ENCODE data around the gene UBE2Z. TPM values are rescaled to one million over a fixed set of nuclear protein-coding genes. Genes with fewer than 3 reads are reported as not detected.

UBE2Z gene
- total and polyA plus RNA-seq, 2 of the 13 experiments (the other 11 are each of a cell fraction or from before 2014, with no cell fraction given), result 63.2 to 122 TPM

DNA sequence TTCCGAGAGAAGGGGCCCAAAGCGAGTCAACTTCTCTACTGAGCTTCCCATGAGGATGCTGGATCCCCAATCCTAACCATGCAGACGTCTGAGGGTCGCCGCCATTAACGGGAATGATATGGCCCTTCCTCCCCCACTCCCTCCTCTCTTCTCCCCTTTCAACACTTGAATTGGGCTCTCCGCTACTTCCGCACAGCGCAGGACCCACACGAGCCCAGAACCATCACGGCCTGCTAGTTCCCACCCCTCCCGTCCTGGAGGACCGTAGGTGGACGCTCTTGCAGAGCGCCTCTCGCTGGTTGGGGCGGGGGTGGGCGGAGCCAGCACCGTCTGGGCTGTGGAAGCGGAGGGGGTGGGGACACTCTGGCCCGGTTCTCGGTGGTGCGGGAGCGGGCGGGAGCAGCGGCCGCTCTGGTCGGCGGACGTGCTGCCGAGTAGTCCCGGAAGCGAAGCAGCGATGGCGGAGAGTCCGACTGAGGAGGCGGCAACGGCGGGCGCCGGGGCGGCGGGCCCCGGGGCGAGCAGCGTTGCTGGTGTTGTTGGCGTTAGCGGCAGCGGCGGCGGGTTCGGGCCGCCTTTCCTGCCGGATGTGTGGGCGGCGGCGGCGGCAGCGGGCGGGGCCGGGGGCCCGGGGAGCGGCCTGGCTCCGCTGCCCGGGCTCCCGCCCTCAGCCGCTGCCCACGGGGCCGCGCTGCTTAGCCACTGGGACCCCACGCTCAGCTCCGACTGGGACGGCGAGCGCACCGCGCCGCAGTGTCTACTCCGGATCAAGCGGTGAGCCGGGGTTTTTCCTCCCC is at the start of gene UBE2Z (continued):
- TF ChIP-seq, protein P1, sequence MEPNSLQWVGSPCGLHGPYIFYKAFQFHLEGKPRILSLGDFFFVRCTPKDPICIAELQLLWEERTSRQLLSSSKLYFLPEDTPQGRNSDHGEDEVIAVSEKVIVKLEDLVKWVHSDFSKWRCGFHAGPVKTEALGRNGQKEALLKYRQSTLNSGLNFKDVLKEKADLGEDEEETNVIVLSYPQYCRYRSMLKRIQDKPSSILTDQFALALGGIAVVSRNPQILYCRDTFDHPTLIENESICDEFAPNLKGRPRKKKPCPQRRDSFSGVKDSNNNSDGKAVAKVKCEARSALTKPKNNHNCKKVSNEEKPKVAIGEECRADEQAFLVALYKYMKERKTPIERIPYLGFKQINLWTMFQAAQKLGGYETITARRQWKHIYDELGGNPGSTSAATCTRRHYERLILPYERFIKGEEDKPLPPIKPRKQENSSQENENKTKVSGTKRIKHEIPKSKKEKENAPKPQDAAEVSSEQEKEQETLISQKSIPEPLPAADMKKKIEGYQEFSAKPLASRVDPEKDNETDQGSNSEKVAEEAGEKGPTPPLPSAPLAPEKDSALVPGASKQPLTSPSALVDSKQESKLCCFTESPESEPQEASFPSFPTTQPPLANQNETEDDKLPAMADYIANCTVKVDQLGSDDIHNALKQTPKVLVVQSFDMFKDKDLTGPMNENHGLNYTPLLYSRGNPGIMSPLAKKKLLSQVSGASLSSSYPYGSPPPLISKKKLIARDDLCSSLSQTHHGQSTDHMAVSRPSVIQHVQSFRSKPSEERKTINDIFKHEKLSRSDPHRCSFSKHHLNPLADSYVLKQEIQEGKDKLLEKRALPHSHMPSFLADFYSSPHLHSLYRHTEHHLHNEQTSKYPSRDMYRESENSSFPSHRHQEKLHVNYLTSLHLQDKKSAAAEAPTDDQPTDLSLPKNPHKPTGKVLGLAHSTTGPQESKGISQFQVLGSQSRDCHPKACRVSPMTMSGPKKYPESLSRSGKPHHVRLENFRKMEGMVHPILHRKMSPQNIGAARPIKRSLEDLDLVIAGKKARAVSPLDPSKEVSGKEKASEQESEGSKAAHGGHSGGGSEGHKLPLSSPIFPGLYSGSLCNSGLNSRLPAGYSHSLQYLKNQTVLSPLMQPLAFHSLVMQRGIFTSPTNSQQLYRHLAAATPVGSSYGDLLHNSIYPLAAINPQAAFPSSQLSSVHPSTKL (CRISPR knock-in tag; IDR thresholded peaks at IDR 0.05), result peak; percentile 76
- peak; percentile 91 for TF ChIP-seq ELF1 (CRISPR knock-in tag; IDR thresholded peaks at IDR 0.05)
- TF ChIP-seq ZBTB37 (CRISPR knock-in tag; IDR thresholded peaks at IDR 0.05), result no peak
- TF ChIP-seq SNRNP70 (IDR thresholded peaks at IDR 0.05; ENCODE audit: low read depth, low read length), result no peak
- TF ChIP-seq ZNF781 (CRISPR knock-in tag; IDR thresholded peaks at IDR 0.05; ENCODE audit: borderline replicate concordance, not compliant biosample characterization), result peak; percentile 8
- no peak; the same call in 1 of the 2 replicates for TF ChIP-seq ZNF780A (CRISPR knock-in tag; IDR thresholded peaks at IDR 0.05)
- TF ChIP-seq MYPOP (CRISPR knock-in tag; IDR thresholded peaks at IDR 0.05), result peak; percentile 67; the same call in 1 of the 2 replicates
- TF ChIP-seq, protein P2, sequence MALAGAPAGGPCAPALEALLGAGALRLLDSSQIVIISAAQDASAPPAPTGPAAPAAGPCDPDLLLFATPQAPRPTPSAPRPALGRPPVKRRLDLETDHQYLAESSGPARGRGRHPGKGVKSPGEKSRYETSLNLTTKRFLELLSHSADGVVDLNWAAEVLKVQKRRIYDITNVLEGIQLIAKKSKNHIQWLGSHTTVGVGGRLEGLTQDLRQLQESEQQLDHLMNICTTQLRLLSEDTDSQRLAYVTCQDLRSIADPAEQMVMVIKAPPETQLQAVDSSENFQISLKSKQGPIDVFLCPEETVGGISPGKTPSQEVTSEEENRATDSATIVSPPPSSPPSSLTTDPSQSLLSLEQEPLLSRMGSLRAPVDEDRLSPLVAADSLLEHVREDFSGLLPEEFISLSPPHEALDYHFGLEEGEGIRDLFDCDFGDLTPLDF (CRISPR knock-in tag; IDR thresholded peaks at IDR 0.05), result peak; percentile 77
- no peak for TF ChIP-seq NR2F6 (IDR thresholded peaks at IDR 0.05)
- TF ChIP-seq NR2F6 (CRISPR knock-in tag; IDR thresholded peaks at IDR 0.05), result peak; percentile 49
- peak; percentile 97; the same call in 1 of the 2 replicates for TF ChIP-seq ZNF567 (CRISPR knock-in tag; IDR thresholded peaks at IDR 0.05; ENCODE audit: borderline replicate concordance)
- TF ChIP-seq, protein P3, sequence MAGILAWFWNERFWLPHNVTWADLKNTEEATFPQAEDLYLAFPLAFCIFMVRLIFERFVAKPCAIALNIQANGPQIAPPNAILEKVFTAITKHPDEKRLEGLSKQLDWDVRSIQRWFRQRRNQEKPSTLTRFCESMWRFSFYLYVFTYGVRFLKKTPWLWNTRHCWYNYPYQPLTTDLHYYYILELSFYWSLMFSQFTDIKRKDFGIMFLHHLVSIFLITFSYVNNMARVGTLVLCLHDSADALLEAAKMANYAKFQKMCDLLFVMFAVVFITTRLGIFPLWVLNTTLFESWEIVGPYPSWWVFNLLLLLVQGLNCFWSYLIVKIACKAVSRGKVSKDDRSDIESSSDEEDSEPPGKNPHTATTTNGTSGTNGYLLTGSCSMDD (CRISPR knock-in tag; IDR thresholded peaks at IDR 0.05), result no peak
- TF ChIP-seq ZNF326 (CRISPR knock-in tag; IDR thresholded peaks at IDR 0.05; ENCODE audit: borderline replicate concordance), result no peak
- peak; percentile 92; the same call in 1 of the 2 replicates for TF ChIP-seq EEA1 (CRISPR knock-in tag; IDR thresholded peaks at IDR 0.05; ENCODE audit: borderline replicate concordance)
- TF ChIP-seq RXRB (CRISPR knock-in tag; IDR thresholded peaks at IDR 0.05; ENCODE audit: borderline replicate concordance), result peak; percentile 84
- no peak for TF ChIP-seq SRSF4 (IDR thresholded peaks at IDR 0.05; ENCODE audit: low read depth, low read length, poor library complexity, severe bottlenecking)
- 0 out of 2 replicates have a peak, but pooled peaks have one; percentile 63 for TF ChIP-seq ZNF713 (CRISPR knock-in tag; IDR thresholded peaks at IDR 0.05)
- TF ChIP-seq KMT2A (CRISPR knock-in tag; IDR thresholded peaks at IDR 0.05), result peak; percentile 95
- TF ChIP-seq ZNF101 (CRISPR knock-in tag; IDR thresholded peaks at IDR 0.05; ENCODE audit: borderline replicate concordance, low read depth), result peak; percentile 68; the same call in 1 of the 2 replicates
- TF ChIP-seq ZNF17 (CRISPR knock-in tag; IDR thresholded peaks at IDR 0.05), result no peak
- no peak for TF ChIP-seq NFE2L2 (IDR thresholded peaks at IDR 0.05; ENCODE audit: low read length)

Measured in HepG2 (cell line).